HG03520 (cell line): ENCODE data around the gene LCE6A.

ENCODE experiments used
- ATAC-seq: cut with Tn5 transposase; IDR thresholded peaks from one replicate; pipeline ENCODE4 v1.9.1; 2021; ENCODE audit warnings: mild to moderate bottlenecking, moderate library complexity; ENCODE audit not compliant: unreplicated experiment

The LCE6A gene

GRCh38 chr1:152873495-152873894, 30.8 kb downstream of the LCE6A start:
- ATAC-seq = no peak

GRCh38 chr1:152876827-152877226, 34.2 kb downstream of the LCE6A start:
- no peak for ATAC-seq

DNA sequence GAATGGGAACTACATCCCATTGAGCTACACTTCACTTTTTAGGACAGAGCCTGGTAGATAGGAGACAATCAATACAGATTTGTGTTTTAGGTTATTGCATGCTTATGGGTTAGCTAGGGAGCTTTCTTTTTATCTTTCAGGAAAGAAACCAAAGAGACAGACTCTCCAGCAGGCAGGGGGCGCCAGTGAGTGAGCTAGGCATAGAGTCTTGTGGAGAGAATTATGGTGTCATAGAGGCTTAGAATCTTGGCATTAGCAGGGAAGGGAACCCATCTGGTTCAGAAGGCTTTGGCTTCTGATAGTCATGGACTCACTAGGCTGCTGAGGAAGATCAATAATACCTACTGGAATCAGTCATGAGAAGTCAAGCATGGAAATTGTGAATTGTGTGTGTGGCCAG, 35.4 kb downstream of the LCE6A start, which contains the start of gene SMCP:
Gene SMCP, plus strand, starts transcription at position 281 of the 400 bp plus-strand sequence. CDS start 6,101 bp downstream, outside the sequence.
- ATAC-seq = no peak

DNA sequence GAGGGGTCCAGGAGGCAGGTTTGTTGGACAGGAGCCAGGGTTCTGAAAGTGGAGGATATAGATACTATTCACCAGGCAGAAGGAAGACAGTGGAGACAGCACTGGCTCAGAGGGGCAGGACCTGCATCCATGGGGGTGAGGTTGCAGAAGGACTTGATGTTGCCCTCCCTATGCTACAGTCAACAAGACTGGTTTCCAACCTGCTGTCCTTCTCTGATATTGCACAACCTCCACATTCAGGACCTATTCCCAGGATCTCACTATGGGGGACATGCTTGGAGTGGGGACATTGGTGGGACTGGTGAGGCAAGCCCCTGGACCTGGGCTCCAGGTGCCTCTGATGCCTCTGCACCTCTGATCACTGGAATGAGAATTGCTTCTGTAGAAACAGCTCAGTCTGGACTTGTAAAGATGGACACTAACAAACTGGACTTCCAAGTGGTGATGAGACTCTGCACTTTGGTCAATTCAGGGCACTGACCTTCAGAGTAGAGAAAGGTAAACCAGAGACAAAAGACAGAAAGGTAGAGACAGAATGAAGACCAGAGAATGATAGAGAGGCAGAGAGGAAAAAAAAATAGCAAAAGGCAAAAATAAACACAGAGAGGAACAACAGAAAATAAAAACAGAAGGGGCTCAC, 37.0 kb downstream of the LCE6A start:
- no peak for ATAC-seq

- no peak for ATAC-seq
These were observed 37.7 kb downstream of the LCE6A start for GRCh38 chr1:152880316-152880715.

GRCh38 chr1:152880907-152881306, 38.3 kb downstream of the LCE6A start:
- no peak for ATAC-seq

DNA sequence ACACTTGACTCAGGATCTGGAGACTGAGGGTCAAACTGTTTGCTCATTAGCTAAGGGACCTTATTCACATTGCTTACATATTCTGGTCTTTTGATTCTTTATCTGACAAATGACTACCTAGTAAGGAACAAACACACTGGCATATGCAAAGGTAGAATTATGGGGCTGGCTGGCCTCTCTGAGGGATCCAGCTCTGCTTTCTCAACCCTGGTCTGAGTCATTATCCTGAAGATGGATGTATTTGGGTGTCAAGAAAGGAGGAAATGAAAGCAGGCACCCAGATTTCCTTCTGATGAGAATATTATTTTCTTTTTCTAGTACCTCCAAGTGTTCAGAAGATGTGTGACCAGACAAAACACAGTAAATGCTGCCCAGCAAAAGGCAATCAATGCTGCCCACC, 41.4 kb downstream of the LCE6A start:
- ATAC-seq = no peak

DNA sequence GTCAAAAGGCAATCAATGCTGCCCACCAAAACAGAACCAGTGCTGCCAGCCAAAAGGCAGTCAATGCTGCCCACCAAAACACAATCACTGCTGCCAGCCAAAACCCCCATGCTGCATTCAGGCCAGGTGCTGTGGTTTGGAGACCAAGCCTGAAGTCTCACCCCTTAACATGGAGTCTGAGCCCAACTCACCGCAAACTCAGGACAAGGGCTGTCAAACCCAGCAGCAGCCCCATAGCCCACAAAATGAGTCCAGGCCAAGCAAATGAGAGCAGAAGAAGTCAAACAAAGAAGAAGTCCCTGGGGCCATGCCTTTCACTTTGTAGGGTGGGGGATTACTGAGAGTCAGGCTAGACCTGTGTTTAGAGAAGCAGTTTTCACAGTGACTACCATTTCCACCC, 41.9 kb downstream of the LCE6A start:
- ATAC-seq = no peak

- ATAC-seq = no peak
These were observed 42.4 kb downstream of the LCE6A start for GRCh38 chr1:152884966-152885624.

GRCh38 chr1:152886085-152886484, 43.4 kb downstream of the LCE6A start:
- no peak for ATAC-seq

- no peak for ATAC-seq
These were observed 44.2 kb downstream of the LCE6A start for GRCh38 chr1:152886758-152887409.

GRCh38 chr1:152888126-152888525, 45.5 kb downstream of the LCE6A start:
- ATAC-seq = no peak
